Brain microvascular endothelial cell (primary cell): Measurements from ENCODE around the gene CERS5.
A peak's percentile ranks its signal among the peaks of the same experiment; 100 is the strongest.

ENCODE experiments used
- DNase-seq: peaks from one replicate; pipeline ENCODE4 v3.0.0-alpha.2; 2020
- H3K27ac ChIP-seq: fragments of 250-450 bp; sonication (Bioruptor Pico); 2 replicates; pipeline ENCODE4 v1.5.1; 2020; ENCODE audit warnings: mild to moderate bottlenecking, moderate library complexity
- H3K27me3 ChIP-seq: fragments of 250-450 bp; sonication (Bioruptor Pico); replicated peaks from 2 replicates; pipeline ENCODE4 v1.5.1; 2020; ENCODE audit warnings: mild to moderate bottlenecking
- H3K36me3 ChIP-seq: fragments of 250-450 bp; sonication (Bioruptor Pico); replicated peaks from 2 replicates; pipeline ENCODE4 v1.5.1; 2020; ENCODE audit warnings: mild to moderate bottlenecking
- H3K4me3 ChIP-seq: 2 replicates; pipeline ENCODE4 v1.5.1; 2011; ENCODE audit warnings: low read depth, mild to moderate bottlenecking, control low read depth, low read length, moderate library complexity
- in situ Hi-C: cut with HindIII; loops from 2 replicates; pipeline ENCODE4 v1.10.0; 2017; ENCODE audit warnings: low sequenced_read_pairs, low pct_ligation_motif_present
- TF ChIP-seq, protein P1 (sequence below): IDR thresholded peaks from 2 replicates; pipeline ENCODE4 v1.5.1; 2011; ENCODE audit warnings: low read depth, mild to moderate bottlenecking, moderate library complexity, low read length, control low read depth, inconsistent platforms; ENCODE audit errors: missing control alignments

The CERS5 gene

DNA sequence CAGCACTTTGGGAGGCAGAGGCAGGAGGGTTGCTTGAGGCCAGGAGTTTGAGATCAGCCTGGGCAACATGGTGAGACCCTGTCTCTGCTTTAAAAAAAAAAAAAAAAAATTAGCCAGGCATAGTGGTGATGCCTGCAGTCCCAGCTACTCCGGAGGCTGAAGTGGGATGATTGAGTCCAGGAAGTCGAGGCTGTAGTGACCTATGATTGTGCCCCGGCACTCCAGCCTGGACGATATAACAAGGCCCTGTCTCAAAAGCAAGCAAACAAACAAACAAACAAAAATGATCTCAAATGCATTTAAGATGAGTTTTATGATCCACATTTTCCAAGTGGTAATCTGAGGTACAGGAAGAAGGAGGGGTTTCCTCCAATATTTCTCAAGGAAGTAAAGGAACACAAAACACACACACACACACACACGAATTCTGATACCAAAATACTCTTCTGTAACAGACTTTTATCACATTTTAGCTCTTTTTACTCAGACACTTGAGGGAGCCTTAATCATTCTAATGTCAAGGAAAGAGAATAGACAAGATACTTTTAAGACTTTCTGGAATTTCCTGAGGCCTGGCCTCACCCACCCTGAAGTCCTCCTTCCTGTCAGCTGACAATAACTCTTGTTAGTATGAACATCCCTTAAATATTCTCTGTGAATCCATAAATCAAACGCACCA is 44.4 kb upstream of the CERS5 start:
- in situ Hi-C loops: no loop called here
- Histone ChIP-seq H3K27ac (peak overlapping the region; percentile 15), H3K36me3 (peaks cover 18% of the 10 kb centered on the region), H3K27me3 (no peaks in the 10 kb centered on the region), H3K4me3 (no peak overlapping the region)
- DNase-seq: no peak
- TF ChIP-seq, protein P1, sequence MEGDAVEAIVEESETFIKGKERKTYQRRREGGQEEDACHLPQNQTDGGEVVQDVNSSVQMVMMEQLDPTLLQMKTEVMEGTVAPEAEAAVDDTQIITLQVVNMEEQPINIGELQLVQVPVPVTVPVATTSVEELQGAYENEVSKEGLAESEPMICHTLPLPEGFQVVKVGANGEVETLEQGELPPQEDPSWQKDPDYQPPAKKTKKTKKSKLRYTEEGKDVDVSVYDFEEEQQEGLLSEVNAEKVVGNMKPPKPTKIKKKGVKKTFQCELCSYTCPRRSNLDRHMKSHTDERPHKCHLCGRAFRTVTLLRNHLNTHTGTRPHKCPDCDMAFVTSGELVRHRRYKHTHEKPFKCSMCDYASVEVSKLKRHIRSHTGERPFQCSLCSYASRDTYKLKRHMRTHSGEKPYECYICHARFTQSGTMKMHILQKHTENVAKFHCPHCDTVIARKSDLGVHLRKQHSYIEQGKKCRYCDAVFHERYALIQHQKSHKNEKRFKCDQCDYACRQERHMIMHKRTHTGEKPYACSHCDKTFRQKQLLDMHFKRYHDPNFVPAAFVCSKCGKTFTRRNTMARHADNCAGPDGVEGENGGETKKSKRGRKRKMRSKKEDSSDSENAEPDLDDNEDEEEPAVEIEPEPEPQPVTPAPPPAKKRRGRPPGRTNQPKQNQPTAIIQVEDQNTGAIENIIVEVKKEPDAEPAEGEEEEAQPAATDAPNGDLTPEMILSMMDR: no peak

DNA sequence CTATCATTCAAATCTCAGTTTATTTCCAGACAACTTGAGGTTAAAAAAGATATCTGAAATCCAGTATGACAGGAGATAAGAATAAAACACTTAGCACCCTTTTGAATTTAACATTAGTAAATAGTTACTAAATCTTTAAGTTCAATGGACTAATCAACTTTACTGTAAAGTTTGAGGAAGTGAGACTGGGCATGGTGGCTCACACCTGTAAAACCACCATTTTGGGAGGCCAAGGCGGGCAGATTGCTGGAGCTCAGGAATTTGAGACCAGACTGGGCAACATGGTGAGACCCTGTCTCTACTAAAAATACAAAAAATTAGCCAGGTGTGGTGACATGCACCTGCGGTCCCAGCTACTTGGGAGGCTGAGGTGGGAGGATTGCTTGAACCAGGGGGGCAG is 40.3 kb upstream of the CERS5 start:
- no peak for DNase-seq
- H3K4me3 ChIP-seq: no peak overlapping the region
- no peaks in the 10 kb centered on the region for H3K27me3 ChIP-seq
- TF ChIP-seq, protein P1: no peak
- no peak overlapping the region for H3K27ac ChIP-seq
- H3K36me3 ChIP-seq: peaks cover 37% of the 10 kb centered on the region
- in situ Hi-C loops: no loop called here

DNA sequence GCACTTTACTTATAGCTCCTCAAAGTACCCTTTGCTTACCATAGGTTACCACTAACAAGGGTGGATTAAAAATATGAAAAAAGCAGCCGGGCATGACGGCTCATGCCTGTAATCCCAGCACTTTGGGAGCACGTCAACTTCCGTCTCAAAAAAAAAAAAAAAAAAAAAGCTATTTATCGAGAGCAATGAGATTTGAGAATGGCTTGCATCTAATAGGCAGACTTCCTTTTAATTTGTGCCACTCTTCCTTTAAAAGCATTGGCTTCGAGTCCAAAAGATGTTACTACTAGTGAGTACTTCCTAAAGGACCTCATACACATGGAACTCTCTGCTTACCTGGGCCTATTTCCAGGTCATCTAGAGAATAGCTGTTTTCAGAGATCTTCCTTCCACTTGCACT is 38.5 kb upstream of the CERS5 start:
- Histone ChIP-seq H3K36me3 (peaks cover 38% of the 10 kb centered on the region), H3K4me3 (no peak overlapping the region), H3K27me3 (no peaks in the 10 kb centered on the region), H3K27ac (no peak overlapping the region)
- TF ChIP-seq, protein P1: no peak
- no peak for DNase-seq
- in situ Hi-C loops: no loop called here

DNA sequence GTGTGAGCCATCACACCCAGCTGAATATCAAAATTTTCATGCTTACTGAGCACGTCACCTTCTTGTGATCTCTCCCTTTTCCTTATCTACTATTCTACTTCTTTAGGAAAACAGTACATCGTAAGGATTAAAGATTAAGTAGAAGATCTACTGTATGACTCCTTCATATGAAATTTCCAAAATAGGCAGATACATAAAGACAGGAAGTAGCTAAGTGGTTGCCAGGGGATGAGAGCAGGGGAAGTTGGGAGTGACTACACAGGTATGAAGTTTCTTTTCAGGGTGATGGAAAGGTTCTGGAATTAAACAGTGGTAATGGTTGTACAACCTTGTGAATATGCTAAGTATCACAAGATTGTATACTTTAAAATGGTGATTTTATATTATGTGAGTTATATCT is 36.5 kb upstream of the CERS5 start:
- H3K36me3 ChIP-seq: peaks cover 53% of the 10 kb centered on the region
- in situ Hi-C loops: no loop called here
- no peak for DNase-seq
- H3K4me3 ChIP-seq: no peak overlapping the region
- H3K27ac ChIP-seq: peak overlapping the region; percentile 23
- TF ChIP-seq, protein P1: no peak
- no peaks in the 10 kb centered on the region for H3K27me3 ChIP-seq

DNA sequence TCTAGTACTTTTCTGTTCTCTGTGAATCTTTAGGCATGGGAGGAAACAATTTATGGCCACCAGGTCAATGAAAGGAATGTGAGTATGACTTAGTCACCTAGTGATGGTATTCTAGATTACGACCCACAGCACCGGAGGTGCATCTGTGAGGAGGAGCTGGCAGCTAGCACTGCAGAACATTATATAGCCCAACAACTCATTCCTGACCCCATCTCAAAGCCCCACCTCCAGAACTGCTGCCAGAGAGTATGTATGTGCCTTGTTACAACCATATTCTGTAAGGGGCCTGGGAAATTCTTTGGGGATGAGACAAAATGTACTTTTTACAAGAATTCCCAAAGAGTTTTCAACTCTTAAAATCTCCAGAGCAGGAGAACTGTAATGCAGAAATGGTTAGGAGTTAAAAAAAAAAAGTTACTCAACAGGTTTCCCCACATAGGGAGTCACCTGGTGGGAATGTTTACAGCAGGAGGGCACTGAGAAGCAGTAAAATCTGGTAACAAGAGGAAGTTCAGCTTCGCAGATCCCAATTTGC is 34.9 kb upstream of the CERS5 start:
- H3K36me3 ChIP-seq: peaks cover 67% of the 10 kb centered on the region
- peak overlapping the region; percentile 82 for H3K27ac ChIP-seq
- H3K27me3 ChIP-seq: no peaks in the 10 kb centered on the region
- in situ Hi-C loops: no loop called here
- TF ChIP-seq, protein P1: no peak
- DNase-seq: peak; percentile 94
- no peak overlapping the region for H3K4me3 ChIP-seq
